GM12872 (cell line): ENCODE measurements around the gene WDR31.

Experiments used
- TF ChIP-seq, protein P1 (sequence below): IDR thresholded peaks from 3 replicates; pipeline ENCODE4 v1.5.1; 2011; ENCODE audit warnings: low read depth, mild to moderate bottlenecking, low read length, moderate library complexity; ENCODE audit not compliant: insufficient read depth

WDR31 gene

DNA sequence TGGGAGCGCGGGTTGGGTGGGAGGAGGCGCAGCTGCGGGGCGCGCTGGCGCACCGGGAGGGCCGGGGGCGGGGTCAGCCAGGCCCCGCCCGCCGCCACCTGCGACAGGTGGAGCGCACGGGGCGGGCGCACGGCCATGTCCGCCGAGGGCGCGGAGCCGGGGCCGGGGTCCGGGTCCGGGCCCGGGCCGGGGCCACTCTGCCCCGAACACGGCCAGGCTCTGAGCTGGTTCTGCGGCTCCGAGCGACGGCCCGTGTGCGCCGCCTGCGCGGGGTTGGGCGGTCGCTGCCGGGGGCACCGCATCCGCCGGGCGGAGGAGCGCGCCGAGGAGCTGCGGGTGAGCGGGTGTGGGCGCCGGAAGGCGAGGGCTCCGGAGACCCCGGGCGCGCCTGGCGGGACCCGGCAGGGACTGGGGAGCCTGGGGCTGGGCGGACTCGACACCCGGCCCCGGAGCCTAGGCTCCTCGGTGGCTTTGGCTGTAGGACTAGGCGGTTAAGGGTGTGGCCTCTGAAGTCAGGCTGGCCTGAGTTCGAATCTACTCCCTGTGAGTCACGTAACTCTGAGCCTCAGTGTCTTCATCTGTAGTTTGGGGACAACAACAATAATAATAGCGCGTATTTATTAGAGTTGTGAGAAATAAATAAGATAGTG is 9.5 kb upstream of the WDR31 start, which contains the start of gene BSPRY:
BSPRY (plus strand) TSS at position 97 of the 650 bp plus-strand sequence; CDS start at position 136, 39 bp downstream.
- TF ChIP-seq, protein P1, sequence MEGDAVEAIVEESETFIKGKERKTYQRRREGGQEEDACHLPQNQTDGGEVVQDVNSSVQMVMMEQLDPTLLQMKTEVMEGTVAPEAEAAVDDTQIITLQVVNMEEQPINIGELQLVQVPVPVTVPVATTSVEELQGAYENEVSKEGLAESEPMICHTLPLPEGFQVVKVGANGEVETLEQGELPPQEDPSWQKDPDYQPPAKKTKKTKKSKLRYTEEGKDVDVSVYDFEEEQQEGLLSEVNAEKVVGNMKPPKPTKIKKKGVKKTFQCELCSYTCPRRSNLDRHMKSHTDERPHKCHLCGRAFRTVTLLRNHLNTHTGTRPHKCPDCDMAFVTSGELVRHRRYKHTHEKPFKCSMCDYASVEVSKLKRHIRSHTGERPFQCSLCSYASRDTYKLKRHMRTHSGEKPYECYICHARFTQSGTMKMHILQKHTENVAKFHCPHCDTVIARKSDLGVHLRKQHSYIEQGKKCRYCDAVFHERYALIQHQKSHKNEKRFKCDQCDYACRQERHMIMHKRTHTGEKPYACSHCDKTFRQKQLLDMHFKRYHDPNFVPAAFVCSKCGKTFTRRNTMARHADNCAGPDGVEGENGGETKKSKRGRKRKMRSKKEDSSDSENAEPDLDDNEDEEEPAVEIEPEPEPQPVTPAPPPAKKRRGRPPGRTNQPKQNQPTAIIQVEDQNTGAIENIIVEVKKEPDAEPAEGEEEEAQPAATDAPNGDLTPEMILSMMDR, result no peak

DNA sequence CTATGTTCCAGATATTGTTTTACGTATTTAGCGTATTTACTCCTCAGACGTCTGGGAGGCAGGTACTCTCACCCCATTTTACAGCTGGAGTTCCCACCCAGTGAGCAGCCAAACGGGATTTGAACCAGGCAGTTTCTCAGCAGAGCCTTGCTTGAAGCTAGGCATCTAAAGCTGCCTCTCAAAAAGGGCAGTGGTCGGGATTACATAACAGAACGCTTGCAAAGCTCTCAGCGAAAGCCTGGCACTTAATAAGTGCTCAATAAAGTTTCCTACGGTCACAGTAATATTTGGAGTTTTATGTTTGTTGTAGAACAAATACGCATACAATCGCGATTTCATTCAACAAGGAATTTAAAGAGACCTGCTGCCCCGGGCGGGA is 9.0 kb upstream of the WDR31 start:
- TF ChIP-seq, protein P1, result no peak

DNA sequence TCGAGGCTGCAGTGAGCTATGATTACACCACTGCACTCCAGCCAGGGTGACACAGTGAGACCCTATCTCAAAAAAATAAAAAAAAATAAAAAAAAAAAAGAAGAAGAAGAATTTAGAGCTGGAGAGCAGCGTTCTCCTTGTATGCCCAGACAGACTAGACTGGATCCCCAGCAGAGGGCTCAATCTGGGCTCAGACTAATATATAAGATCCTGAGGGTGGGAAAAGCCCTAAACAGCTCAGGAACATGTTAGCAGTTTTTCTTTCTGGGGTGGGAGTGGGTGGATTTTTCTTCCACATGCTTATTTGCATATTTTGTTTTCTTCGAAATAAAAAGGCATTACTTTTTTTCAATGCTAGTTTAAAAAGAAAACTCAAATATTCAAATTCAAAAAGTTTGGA is 8.4 kb upstream of the WDR31 start:
- TF ChIP-seq, protein P1, result no peak

DNA sequence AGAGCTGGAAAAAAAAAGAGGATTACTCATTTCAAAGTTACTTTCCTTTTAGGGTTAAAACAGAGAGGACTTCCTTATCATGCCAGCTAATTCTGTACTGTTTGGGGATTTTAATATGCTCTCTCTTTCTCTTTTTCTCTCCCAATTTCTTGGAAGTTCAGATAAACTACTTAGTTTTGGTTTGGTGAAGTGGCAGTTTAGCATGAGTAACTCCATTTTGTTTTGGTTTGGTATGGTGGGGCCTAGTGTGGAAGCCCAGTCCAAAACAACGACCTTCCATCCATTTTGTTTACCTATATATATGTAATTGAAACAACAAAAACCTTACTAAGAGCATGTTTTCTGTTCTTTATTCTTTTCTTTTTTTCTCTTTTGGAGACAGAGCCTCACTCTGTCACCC is 5.6 kb upstream of the WDR31 start:
- TF ChIP-seq, protein P1, result no peak

DNA sequence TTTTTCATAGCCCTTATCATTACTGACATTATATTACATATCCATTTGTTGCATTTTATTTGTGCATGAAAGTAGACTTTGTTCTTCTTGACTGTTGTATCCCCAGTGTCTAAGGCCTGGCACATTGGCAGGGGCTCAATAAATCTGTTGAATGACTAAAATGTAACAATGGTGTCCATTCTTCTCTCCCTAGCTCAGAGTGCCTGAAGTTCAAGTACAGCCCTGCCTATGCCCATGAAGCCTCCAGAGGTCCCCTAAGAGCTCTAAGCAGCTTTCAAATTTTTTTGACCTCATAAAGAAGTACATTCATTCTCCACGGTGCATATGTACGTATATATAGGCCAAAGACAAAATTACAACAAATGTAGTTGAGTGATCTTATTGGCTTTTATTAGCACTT is 5.1 kb upstream of the WDR31 start:
- TF ChIP-seq, protein P1, result no peak

DNA sequence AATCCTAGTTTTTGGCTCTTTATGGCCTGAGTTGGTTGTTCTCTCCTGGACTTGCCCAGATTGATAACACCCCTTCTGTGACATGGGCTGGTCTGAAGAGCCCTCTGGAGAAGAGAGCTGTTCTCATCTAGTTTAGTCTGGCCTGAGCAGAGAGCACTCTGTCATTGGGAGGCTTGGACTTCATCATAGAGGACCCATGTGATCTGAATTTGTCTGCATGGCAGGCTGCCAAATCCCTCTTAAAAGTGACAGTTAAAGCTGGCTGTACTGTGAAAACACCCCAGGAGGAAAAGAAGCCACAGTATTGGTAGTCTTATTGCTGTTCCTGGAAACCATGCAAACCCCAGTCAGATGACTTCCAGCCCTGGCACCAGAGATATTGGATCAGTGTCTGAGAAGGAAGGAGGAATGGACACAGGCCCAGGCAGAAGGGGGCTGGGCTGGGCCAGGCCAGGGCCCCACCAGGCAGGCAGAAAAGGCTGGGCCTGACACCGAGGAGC is 3.7 kb upstream of the WDR31 start:
- TF ChIP-seq, protein P1, result no peak

DNA sequence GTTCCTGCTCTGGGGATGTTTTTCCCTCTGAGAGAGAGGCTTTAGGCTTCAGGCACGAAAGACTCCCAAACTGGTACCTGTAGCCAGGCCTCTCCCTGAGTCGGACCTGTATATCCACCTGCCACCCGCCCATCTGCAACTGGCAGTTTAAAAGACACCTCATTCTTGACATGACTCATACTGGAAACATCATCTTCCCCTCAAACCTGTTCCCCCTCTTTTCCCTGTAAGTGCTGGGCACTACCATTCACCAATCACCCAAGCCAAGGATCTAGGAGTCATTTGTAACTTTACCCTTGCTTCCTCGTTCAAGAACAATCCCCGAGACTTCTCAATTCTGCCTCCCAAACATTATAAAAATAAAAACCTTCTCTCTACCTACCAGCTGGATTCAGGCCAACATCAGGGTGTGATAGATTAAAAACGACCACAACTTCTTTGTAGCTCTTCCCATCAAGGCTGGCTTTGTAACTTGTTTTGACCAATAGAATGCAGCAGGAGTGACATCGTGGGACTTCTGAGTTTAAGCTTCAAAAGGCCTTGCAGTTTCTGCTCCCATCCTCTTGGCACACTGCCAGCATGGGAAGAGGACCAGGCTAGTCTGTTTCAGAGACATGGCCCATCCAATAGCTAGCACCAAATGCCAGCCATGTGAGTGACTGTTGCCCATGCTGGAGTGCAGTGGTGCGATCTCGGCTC is 1.8 kb upstream of the WDR31 start:
- TF ChIP-seq, protein P1, result no peak
